GM21390 (cell line): Measurements from ENCODE around the gene ELL2.
A peak's percentile ranks its signal among the peaks of the same experiment; 100 is the strongest.
"Not testable (repeated sequence)": the region's sequence is repeated elsewhere in the genome, so short reads cannot be mapped to it uniquely, and the experiment has no call there.

Experiments used
- ATAC-seq: cut with Tn5 transposase; IDR thresholded peaks from one replicate; pipeline ENCODE4 v1.9.1; 2021; ENCODE audit not compliant: unreplicated experiment

Gene ELL2

DNA sequence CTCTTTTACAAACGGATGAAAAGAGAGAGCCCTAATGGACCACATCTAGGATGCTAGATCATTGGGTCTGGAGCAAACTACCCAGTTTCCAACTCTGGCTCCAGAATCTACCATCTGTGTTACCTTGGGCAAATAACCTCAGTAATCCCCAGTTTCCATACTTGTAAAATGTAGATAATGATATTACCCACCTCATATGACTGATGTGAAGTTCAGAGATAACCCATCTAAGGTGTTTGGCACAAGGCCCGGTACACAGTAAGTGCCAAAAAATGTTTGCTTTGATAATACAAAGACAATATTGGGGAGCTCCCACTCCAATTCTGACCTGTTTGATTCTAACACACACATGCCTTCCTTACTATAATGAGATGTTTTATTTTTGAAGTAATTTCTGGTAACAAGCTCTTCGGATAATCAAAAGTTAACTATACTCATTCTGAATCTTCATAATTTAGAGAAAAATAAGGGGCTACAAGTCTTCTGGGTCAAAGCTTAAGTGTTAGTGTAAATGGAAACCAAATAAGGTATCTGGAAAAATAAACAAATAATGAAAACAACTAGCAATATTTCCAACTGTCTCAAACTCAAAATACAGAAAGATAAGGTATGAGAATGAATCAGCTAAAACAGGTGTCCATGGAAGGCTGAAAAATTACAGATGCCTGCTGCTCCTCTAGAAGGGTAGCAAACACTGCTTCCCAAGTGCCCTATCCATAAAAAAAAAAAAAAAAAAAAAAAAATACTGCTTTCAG lies 30.4 kb downstream of the ELL2 start:
- no peak for ATAC-seq

DNA sequence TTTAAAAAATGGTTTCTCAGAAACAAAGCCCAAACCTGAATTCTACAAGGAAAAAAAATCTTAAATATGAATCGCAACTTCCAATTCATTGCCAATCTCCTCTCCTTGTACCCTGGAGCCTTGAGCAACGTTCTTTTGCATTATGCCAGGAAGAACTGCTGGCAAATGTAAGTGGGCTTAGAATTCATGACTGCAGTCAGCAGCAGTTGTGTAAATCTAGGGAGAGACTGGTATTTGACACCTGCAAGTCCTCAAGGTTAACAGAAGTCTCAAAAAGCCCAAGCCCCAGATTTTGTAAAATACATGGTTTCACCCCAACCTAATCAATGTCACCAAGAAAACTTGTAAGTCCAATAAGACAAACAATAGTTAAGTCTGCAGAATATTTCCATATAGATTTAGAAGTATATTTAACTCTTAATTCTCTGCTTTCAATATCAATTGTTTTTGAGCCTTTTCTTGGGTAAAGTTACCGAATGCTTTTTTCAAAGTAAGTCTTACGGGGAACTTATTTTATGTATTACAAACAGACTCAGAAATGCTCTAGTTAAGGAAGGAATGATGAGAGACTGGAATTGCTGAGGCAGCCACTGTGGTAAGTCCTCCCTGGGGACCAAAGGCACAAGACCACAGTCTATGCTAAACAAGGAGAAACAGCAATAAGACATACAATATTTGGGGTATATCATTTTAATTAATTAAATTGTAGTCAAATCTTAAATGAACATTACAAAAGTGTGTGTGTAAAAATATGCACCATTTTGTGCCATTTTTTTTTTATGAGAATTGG lies 31.3 kb downstream of the ELL2 start:
- no peak for ATAC-seq

DNA sequence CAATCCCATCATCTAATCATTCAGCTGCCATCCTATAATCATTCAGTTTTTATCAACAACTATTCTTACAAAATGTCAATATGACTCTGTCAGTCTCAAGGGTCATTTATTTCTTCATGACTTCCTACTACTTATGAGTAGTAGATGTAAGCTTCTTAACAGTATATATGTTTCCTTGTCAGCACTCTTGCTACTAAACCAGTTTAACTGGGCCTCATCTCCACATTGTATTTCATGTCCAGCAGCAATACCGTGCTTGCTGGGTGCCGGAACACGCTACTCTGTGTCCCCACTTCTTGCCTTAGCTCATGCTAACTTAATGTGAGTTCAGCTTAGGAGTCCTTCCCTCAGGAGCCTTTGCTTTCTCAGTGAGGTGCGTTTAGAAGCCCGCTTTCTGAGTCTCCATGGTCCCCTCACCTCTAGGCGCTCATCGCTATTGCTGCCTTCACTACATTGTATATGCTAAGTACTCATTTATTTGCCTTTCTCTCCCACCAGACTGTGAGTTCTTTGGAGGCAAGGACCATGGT lies 32.9 kb downstream of the ELL2 start:
- ATAC-seq: no peak

DNA sequence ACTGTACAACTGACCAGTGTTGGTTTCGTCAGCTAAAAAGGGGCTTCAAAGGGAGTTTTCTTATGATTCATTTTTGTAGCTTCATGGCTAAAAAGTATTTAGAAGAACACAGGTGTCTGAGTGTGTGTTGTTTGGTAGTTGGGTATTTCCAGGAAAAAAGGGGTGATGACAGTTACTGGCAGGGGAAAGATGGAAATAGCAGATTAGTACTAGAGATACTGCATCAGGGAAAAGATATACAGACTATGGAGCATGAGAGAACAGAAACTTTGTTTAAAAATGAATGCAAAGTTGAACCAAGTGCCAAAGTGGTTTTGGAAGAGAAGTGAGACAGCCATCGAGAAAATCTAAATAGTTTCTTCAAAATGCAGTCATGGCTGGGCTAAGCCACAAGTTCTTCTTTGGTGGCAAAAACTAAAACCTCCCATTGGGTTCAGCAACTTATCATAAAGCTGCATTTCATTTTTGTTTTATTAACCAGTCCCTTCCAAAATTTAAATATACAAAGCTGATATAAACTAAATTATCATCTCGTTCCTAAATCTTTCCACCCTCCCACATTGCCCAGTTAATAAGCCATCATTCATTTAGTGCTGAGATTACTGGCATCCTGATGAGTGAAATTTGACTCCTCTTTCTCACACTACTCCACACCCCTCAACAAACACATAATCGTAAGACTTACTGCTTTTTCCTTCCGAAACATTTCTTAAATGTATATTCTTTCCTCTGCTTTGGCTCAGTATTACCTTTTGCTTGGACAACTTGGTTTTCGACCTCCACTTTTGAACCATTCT lies 33.5 kb downstream of the ELL2 start:
- peak; percentile 50 for ATAC-seq

- ATAC-seq: not testable (repeated sequence)
Measured at GRCh38 chr5:95927300-95927699, 34.4 kb downstream of the ELL2 start.

DNA sequence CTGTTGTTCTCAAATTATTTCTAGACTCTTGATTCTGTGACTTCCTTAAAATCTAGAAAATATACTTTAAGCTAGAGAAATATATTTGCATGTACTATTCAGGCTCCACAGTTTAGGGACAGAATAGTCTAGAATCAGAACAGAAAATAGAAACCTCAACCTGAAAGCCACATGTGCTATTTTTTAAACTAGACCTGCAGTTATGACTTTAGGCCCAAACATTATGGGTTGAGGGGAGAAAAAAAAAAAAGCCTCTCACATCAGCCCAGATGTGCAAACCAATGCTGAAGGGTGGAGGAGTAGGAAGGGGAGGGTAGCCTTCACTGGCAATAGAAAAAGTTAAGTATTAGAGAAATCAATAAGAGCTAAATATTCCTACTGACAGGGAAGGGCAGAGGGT lies 35.7 kb downstream of the ELL2 start:
- peak; percentile 44 for ATAC-seq

DNA sequence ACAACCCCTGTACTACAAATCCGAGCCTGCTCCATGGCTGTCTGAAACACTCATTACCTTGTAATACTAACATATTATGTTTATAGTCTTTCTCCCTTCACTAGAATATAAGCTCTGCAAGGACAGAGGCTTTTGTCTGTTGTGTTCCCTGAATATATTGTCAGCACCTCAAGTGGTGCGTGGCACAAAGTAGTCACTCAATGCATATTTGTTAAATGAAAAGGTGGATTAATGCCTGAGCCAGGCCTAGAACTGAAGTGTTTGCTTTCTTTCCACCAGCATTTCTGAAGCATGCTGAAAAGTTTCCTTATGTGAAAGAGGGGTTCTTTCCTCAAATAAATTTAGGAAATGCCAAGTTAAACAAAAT lies 36.3 kb downstream of the ELL2 start:
- ATAC-seq: no peak

DNA sequence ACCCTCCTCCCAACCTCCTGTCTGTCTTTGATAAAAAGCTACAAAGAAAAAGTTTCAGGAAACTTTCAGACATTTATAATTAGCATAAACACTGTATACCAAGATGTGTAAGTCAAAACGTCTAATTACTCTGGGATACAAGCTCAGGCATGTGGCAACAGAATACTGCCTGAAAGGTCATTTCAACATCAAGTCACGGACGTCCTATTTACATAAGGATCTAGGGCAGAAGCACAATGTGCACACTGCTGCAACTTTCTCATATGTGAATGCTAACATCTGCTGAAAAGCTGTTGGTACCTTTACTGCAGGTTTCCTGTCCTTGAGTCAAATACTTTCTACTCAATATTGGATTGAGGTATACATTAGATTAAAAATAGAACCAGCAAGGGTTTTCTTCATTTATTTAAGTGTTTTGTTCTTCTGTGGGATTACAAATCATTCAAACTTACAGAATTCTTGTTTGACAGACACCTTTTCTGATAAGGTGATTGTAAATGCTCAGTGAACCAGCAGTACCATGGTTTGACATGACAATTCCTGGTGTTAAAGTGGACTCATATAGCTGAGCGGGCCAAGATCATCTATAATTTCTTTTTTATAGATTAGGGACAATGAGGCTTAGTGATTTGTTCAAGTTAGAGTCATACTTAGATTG lies 36.8 kb downstream of the ELL2 start:
- peak; percentile 22 for ATAC-seq

DNA sequence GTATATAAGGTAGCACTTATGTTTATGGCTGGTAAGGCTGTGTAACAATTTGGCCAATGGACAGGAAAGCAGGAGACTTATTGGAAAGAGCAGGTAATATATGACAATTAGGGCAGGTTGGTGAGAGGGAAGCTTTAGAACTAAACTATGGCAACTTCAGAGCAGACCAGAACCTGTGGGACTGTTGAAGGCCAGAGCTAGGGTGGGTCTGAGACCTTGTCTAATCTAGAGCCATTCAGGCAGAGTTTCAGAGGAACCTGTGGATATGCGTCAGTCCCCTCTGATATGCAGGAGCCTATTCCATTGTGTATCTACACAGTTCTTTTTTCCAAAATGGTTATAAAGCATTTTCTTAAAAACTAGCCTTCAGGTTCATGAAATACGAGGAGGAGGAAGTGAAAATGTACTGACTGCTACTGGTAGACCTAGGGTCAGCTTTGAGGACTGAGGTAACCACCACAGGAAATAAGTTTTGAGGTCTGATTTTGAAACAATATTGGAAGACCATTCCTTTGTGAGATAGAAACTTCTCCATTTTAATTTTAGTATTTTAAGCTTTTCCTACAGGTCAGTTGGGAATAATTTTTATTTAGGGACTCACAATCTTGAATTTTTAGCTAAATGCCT lies 37.6 kb downstream of the ELL2 start:
- ATAC-seq: peak; percentile 34

- no peak for ATAC-seq
Measured at GRCh38 chr5:95922798-95923197, 38.9 kb downstream of the ELL2 start.

DNA sequence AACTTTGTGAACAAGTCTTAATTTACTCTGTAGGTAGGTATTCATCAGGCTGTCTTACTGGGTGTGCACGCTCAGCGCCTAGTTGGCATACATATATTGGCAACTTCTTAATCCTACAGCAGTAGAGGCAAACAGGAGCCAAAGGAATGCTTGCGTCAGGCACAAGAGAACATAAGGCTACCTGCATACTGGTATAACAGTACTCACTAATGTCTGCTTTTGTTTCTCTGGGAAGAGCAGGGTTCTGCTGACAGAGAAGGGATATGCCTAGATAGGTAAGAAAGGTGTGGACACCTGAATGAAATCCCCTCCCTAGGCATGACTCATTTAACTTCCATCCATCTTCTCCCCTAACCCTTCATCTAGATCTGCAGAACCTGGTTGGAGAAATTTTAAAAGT lies 40.1 kb downstream of the ELL2 start:
- ATAC-seq: no peak

DNA sequence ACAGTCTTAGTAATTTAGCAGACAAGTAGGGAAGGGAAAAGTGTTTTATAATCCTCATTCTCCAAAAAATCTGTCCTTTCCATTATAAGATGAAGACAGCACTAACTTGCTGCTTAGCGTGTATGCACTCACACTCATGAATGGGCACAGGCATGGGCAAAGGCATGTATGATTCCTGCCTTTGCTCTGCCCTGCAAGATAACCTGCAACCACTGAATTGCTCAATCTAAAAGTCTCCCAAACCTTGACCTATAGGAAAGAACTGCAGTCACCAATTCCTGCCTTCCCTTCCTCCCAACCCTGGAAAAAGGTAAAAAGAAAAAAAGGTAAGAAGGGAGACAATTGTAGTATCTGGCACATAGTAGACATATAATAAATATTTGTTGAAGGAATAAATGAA lies 40.8 kb downstream of the ELL2 start:
- no peak for ATAC-seq

DNA sequence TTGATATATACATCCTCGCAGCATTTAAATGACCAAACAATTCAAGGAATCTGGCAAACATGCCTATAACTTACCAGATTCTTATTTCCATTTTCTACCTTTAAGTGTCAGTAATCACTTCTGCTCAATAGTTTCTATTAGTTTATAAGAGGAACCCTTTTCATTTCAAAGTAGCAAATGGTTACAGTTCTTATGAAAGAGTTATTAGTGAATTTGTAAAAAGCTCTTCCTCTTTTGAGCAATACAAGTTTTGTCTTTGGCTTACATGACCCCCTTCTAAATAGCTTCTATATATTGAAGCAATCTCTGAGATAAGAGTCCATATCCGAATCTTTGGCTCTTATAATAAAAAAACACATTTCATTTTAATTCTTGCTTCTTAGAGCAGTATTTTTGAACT lies 42.0 kb downstream of the ELL2 start:
- ATAC-seq: no peak

DNA sequence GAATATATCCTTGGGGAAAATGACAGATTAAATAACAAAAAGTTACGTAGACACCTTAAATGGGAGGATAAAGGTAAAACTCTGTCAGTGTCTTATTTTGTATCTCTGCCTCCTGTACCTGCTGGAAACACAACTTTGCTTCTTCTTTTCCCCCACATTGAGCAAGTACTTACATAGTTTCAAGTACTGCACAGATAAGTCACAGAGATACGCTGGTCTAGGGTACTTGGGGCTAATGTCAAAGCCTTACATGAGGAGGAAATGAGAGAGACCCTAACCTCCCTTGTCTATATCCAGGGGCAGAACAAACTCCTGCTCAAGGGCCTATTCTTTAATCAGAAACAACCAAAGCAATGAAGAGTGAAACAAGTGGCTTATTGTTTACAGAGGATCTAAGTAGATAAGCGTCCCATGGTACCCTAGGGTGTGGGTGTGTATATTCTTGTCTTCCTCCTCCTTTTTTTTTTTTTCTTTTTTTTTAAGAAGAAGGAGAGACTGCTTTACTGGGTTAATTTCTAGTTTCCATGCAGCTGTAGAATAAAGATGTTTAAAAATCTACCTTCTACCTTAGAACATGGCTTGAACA lies 43.1 kb downstream of the ELL2 start:
- no peak for ATAC-seq

DNA sequence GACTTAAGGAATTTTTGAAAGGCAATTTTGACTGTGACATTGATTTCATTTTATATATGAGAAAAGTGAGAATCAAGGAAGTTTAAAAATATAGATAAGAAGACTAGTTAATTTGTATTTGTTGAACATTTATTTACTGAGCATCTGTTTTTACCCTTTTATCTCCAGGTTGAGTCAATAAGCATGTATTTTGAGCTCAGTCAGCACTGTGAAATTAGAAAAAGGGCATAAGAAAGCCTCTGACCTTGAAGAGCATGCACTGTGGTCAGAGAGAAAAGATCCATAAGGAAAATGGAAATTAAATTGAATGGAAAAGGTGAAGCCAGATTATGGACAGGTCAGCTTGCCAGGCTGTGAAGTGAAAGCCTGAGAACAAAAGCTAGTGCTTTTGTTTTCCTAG lies 44.4 kb downstream of the ELL2 start:
- no peak for ATAC-seq

- no peak for ATAC-seq
Measured at GRCh38 chr5:95916687-95917085, 45.0 kb downstream of the ELL2 start.

DNA sequence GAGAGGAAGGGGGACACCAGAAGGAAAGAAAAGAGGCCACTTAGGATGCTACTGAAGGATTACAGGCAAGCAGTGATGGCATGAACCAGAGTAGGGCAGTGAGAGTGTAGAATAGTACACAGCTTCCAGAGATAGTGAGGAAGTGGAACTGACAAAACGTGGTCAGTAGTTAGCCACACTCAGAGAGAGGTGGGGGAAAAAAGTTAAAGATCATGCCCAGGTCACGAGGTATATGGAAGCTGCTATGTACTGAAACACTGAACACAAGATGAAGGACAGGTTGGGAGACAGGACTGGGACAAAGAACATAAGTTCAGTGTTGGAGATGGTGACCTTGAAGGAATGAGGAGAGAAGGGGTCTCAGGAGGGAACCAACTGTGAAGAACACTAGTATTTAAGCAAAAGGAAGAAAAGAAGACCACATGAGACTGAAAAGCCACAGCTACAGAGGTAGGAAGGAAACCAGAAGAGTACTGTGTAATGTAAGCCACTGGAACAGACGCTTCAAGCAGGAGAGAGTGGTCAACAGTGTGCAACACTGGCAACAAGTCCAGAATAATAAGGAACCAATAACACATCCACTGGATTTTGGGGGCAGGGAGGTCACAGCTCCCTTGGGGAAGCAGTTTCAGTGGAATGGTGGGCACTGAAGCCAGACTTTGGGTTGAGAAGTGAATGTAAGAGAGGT lies 45.5 kb downstream of the ELL2 start:
- ATAC-seq: peak; percentile 47

- no peak for ATAC-seq
Measured at GRCh38 chr5:95913663-95914062, 48.0 kb downstream of the ELL2 start.

GRCh38 chr5:95912029-95912428 lies 49.6 kb downstream of the ELL2 start:
- no peak for ATAC-seq

DNA sequence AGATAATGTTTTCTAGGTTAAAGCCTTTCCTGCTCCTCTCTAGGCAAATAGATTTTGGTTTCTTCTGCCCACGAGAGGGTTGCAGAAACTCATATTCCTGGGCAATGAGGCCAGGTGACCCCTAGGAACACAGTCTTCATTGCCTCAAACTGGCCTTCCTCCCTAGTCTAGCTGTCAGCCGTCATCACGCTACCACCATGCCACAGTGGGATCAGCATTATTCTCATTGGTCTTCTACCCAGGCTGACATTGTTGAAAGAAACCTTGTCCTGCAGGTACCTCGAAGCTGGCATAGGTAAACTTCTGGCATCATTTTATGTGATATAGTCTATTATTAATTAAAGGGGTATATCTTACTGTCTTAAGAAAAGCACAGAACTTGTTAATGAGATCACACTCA lies 51.1 kb downstream of the ELL2 start:
- no peak for ATAC-seq
